ENCODE data around the gene AMMECR1.
A peak's percentile ranks its signal among the peaks of the same experiment; 100 is the strongest.

AMMECR1 gene

DNA sequence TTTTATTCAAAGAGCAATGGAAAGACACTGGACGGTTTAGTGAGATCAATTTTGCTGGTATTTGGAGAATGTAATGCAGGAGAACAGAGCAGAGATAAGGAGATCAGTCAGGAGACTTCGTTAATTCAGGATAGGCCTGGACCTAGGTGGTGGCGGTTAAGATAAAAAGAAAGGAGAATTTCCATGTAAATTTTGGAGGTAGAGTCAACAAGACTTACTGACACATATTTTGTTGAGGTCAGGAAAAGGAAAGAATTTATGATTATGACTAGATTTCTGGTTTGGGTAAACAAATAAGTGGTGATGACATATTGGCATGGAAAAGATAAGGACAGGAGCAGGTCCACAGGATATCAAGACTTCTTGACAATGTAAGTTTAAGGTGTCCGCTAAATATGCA, 8.8 kb upstream of the AMMECR1 start:
- no peak for DNase-seq (ENCODE audit: low read depth)
- TF ChIP-seq MYC (IDR thresholded peaks at IDR 0.05; ENCODE audit: low read depth, low read length) (no peak), CTCF (IDR thresholded peaks at IDR 0.05; ENCODE audit: low read depth, low read length) (no peak), MAX (IDR thresholded peaks at IDR 0.05; ENCODE audit: low read depth, low read length) (no peak), POLR2A (IDR thresholded peaks at IDR 0.05; ENCODE audit: extremely low read depth, insufficient read length) (no peak)
- no peak overlapping the region for H3K4me3 ChIP-seq (ENCODE audit: low read depth, low read length)

DNA sequence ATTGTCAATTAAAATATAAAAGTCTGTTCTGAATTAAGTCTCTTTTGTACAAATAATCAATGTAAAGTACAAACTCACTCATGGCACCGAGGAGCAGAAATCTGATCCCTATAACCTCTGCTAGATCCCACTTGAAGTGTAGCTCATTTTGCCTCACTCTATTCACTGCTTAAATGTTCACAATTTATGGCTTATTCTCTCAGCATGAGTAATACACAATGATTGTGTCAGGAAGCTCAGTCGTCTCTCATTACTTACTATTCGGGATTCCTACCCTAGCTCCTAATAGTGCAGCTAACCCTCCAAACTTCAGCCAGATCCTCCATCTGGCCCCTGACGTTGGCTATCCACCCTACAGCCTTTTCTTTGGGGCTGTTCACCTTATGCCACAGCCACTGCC, 4.7 kb upstream of the AMMECR1 start:
- no peak for DNase-seq (ENCODE audit: low read depth)
- TF ChIP-seq CTCF (IDR thresholded peaks at IDR 0.05; ENCODE audit: low read depth, low read length) (no peak), MYC (IDR thresholded peaks at IDR 0.05; ENCODE audit: low read depth, low read length) (no peak), MAX (IDR thresholded peaks at IDR 0.05; ENCODE audit: low read depth, low read length) (no peak), POLR2A (IDR thresholded peaks at IDR 0.05; ENCODE audit: extremely low read depth, insufficient read length) (no peak)
- no peak overlapping the region for H3K4me3 ChIP-seq (ENCODE audit: low read depth, low read length)

DNA sequence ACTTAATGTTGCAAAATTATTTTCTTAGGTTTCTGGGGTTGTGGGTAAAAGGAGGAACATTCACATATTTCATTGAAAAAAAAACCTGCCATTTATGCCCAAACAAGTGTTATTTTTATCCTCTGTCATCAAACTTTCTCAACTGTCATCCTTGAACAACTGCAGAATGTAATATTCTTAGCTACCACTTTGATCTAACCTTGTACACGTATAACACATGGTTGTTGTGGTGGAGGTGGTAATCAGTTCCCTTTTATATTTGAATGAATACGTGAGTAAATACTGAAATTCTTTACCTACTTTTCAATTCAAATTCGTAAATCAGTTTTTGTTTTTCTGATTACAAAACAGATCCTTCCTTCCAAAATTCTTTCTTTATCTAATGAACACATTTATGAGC, 3.8 kb upstream of the AMMECR1 start:
- no peak for DNase-seq (ENCODE audit: low read depth)
- TF ChIP-seq MYC (IDR thresholded peaks at IDR 0.05; ENCODE audit: low read depth, low read length) (no peak), POLR2A (IDR thresholded peaks at IDR 0.05; ENCODE audit: extremely low read depth, insufficient read length) (no peak), CTCF (IDR thresholded peaks at IDR 0.05; ENCODE audit: low read depth, low read length) (no peak), MAX (IDR thresholded peaks at IDR 0.05; ENCODE audit: low read depth, low read length) (no peak)
- no peak overlapping the region for H3K4me3 ChIP-seq (ENCODE audit: low read depth, low read length)

DNA sequence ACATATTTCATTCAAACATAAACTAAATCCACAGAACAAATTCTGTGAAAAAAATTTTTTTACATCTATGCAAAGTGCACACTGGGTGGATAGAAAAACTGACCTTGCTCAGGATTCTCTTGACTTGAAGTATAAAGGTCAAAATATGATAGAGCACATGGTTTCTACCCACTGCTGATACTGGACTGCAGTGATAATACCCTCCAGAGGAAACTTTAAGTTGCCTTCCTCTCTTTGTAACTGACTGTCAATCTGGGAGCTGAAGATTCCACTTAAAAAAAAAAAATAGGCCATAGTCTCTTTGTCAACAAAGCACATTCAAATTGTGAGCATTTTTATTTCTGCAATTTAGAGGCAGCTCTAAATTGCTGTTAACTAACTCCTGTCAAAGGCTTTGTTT, 3.2 kb upstream of the AMMECR1 start:
- no peak overlapping the region for H3K4me3 ChIP-seq (ENCODE audit: low read depth, low read length)
- TF ChIP-seq CTCF (IDR thresholded peaks at IDR 0.05; ENCODE audit: low read depth, low read length), result no peak
- no peak for TF ChIP-seq MYC (IDR thresholded peaks at IDR 0.05; ENCODE audit: low read depth, low read length)
- no peak for TF ChIP-seq POLR2A (IDR thresholded peaks at IDR 0.05; ENCODE audit: extremely low read depth, insufficient read length)
- no peak for TF ChIP-seq MAX (IDR thresholded peaks at IDR 0.05; ENCODE audit: low read depth, low read length)
- no peak for DNase-seq (ENCODE audit: low read depth)

DNA sequence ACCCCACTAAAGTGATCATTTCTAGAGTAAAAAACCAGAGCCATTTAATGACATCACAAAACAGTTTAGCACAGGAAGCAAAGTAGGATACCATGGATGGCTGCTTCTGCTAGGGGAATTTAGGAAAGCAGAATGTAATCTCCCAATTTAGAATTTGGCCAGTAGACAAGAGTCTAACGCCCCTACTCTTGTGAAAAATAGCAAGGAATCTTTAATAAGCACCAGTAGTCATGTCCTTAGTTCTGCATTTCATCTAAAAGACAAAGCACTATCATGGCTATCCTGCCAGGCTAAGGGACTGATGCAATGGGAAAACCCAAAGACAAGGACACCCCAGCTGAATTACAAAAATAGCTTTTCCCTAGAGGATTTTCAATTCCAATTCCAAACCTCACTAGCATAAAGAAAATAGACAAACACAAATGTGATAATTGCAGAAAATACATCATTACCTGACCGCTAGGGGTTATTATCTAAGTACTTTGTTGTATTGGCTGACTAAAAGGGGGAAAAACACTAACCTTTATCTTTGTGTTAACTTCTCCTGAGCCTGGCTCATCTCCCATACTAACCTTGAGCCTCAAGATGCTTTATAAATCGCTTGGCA, 2.6 kb upstream of the AMMECR1 start:
- no peak for DNase-seq (ENCODE audit: low read depth)
- TF ChIP-seq MAX (IDR thresholded peaks at IDR 0.05; ENCODE audit: low read depth, low read length), result no peak
- TF ChIP-seq POLR2A (IDR thresholded peaks at IDR 0.05; ENCODE audit: extremely low read depth, insufficient read length), result no peak
- no peak for TF ChIP-seq MYC (IDR thresholded peaks at IDR 0.05; ENCODE audit: low read depth, low read length)
- H3K4me3 ChIP-seq (ENCODE audit: low read depth, low read length), result no peak overlapping the region

- no peak for TF ChIP-seq MAX (IDR thresholded peaks at IDR 0.05; ENCODE audit: low read depth, low read length)
- no peak for DNase-seq (ENCODE audit: low read depth)
These were observed 731 bp upstream of the AMMECR1 start for GRCh38 chrX:110318664-110318968.

More at GRCh38 chrX:110318664-110318968, 731 bp upstream of the AMMECR1 start:
- peak overlapping the region; percentile 75 for H3K4me3 ChIP-seq (ENCODE audit: low read depth, low read length)

All from NB4 (cell line).